H1 (cell line): ENCODE results near the gene CAMTA1.

Source experiments
- POLR2A ChIP-seq, 2 experiments: IDR thresholded peaks; 1 replicate in 1 of 2; 2 replicates in 1 of 2; pipeline ENCODE4 v1.6.1; 2011; ENCODE audit warnings: low read depth in 2 of 2, low read length in 2 of 2, mild to moderate bottlenecking in 2 of 2; ENCODE audit errors: control extremely low read depth in 1 of 2
- RFX5 ChIP-seq: IDR thresholded peaks from 2 replicates; pipeline ENCODE4 v1.6.1; 2011; ENCODE audit warnings: low read depth, low read length, improper control_type of control experiment, borderline replicate concordance
- SP2 ChIP-seq: IDR thresholded peaks from 2 replicates; pipeline ENCODE4 v1.6.1; 2012; ENCODE audit warnings: mild to moderate bottlenecking, low read length, inconsistent platforms

GRCh38 chr1:7680207-7680954 is 895.1 kb downstream of the CAMTA1 start:
- peak in 1 of 2 experiments; percentile 10; a peak in 1 of 3 replicates for TF ChIP-seq POLR2A (IDR thresholded peaks at IDR 0.05; ENCODE audit: control extremely low read depth in 1 of 2, low read depth in 2 of 2, low read length in 2 of 2)
- no peak for TF ChIP-seq RFX5
- no peak for TF ChIP-seq SP2
